Measurements from ENCODE around the gene MED9.

Gene MED9

GRCh38 chr17:17532991-17533390, 56.2 kb downstream of the MED9 start:
- FAIRE-seq = peak; percentile 13
- no peak for DNase-seq (ENCODE audit: insufficient read length, low spot score)

- no peak for DNase-seq (ENCODE audit: insufficient read length, low spot score)
These were observed 57.2 kb downstream of the MED9 start for GRCh38 chr17:17533901-17534441.

GRCh38 chr17:17535957-17536356, 59.2 kb downstream of the MED9 start:
- FAIRE-seq = no peak
- no peak for DNase-seq (ENCODE audit: insufficient read length, low spot score)

More at GRCh38 chr17:17533901-17534441, 57.2 kb downstream of the MED9 start:
- FAIRE-seq = no peak

- FAIRE-seq (no peak), DNase-seq (ENCODE audit: insufficient read length, low spot score) (no peak)
These were observed 59.9 kb downstream of the MED9 start for GRCh38 chr17:17536702-17537101.

GRCh38 chr17:17537311-17538099, 60.7 kb downstream of the MED9 start:
- no peak for FAIRE-seq
- no peak for DNase-seq (ENCODE audit: insufficient read length, low spot score)

- FAIRE-seq (no peak), DNase-seq (ENCODE audit: insufficient read length, low spot score) (no peak)
These were observed 61.9 kb downstream of the MED9 start for GRCh38 chr17:17538417-17539391.

GRCh38 chr17:17539591-17539990, 62.8 kb downstream of the MED9 start:
- FAIRE-seq = no peak
- no peak for DNase-seq (ENCODE audit: insufficient read length, low spot score)

- DNase-seq (ENCODE audit: insufficient read length, low spot score) = no peak
- no peak for FAIRE-seq
These were observed 63.6 kb downstream of the MED9 start for GRCh38 chr17:17540278-17540906.

- DNase-seq (ENCODE audit: insufficient read length, low spot score) = no peak
- FAIRE-seq = peak; percentile 28
These were observed 64.3 kb downstream of the MED9 start for GRCh38 chr17:17540935-17541639.

GRCh38 chr17:17541640-17542001, 64.8 kb downstream of the MED9 start:
- no peak for DNase-seq (ENCODE audit: insufficient read length, low spot score)
- FAIRE-seq = no peak
